HepG2 (cell line): ENCODE results near the gene LRBA. TPM values are rescaled to one million over a fixed set of nuclear protein-coding genes. Genes with fewer than 3 reads are reported as not detected.

Experiments used
- ATAC-seq: fragments of 200-7000 bp; cut with Tn5 transposase; 3 replicates; pipeline ENCODE4 v1.9.1; 2020; ENCODE audit warnings: mild to moderate bottlenecking, moderate library complexity
- BruUV-seq: library from RNA; stranded (reverse); fragments of 400-500 nt; replicated peaks from 2 replicates; lab custom pipeline; 2021; lab: Mats Ljungman, UMichigan
- CTCF ChIA-PET: fragments of 300-600 bp; formaldehyde crosslinking; extraction: SDS; loops from one replicate; lab custom pipeline; 2021; ENCODE audit warnings: low total read pairs, inconsistent platforms, low intra/inter-chr PET ratio; lab: Yijun Ruan, JAX
- POLR2A ChIA-PET: fragments of 350-600 bp; sonication (Branson Sonifier 250); formaldehyde crosslinking; loops from one replicate; lab custom pipeline; 2020; ENCODE audit warnings: antibody characterized with exemption, inconsistent platforms; lab: Yijun Ruan, JAX
- DNase-seq: peaks from one replicate; pipeline ENCODE4 v3.0.0-alpha.2; 2015; ENCODE audit warnings: low spot score
- FAIRE-seq: peaks from 3 replicates; lab custom pipeline; 2011; peaks lifted over from hg19 to GRCh38; lab: Jason Lieb, UNC
- H2AFZ ChIP-seq: one replicate; pipeline ENCODE4 v1.6.1; 2011; ENCODE audit warnings: low read length, inconsistent platforms
- H3K27ac ChIP-seq: fragments of 300-600 bp; 3 replicates; pipeline ENCODE4 v1.8.0; 2011; ENCODE audit warnings: mixed run types, mild to moderate bottlenecking, mixed read lengths, low read length, inconsistent platforms; ENCODE audit not compliant: insufficient read depth; ENCODE audit errors: extremely low read length
- H3K27me3 ChIP-seq, 2 experiments: fragments of 200-600 bp in 1 of 2; 2 replicates in 1 of 2; 3 replicates in 1 of 2; pipeline versions ENCODE4 v1.6.0 to v1.8.0; 2011; ENCODE audit warnings: low read length in 2 of 2, mild to moderate bottlenecking in 2 of 2, moderate library complexity in 2 of 2, inconsistent platforms in 1 of 2; ENCODE audit not compliant: insufficient read depth in 2 of 2, control insufficient read depth in 1 of 2
- H3K36me3 ChIP-seq, 2 experiments: fragments of 200-600 bp in 1 of 2; replicated peaks in 1 of 2; 2 replicates in 1 of 2; 3 replicates in 1 of 2; pipeline versions ENCODE4 v1.5.1 to v1.8.0; 2011; ENCODE audit warnings: low read length in 2 of 2, inconsistent platforms in 1 of 2; ENCODE audit not compliant: insufficient read depth in 2 of 2, control insufficient read depth in 1 of 2
- H3K4me1 ChIP-seq: 2 replicates; pipeline ENCODE4 v1.5.1; 2012; ENCODE audit warnings: low read length, inconsistent platforms; ENCODE audit not compliant: insufficient read depth
- H3K4me2 ChIP-seq: 2 replicates; pipeline ENCODE4 v1.6.0; 2011; ENCODE audit warnings: low read depth, low read length, inconsistent platforms
- H3K4me3 ChIP-seq, 3 experiments: fragments of 200-600 bp in 1 of 3; sonication (generic), shearing (Covaris generic) in 1 of 3; replicated peaks in 1 of 3; 2 replicates each; pipeline ENCODE4 v1.5.1; 2011 to 2016; ENCODE audit warnings: low read length in 3 of 3, inconsistent platforms in 2 of 3, low read depth in 2 of 3, mild to moderate bottlenecking in 2 of 3, control low read depth in 1 of 3, mixed read lengths in 1 of 3; ENCODE audit not compliant: insufficient read depth in 1 of 3
- H3K79me2 ChIP-seq: one replicate; pipeline ENCODE4 v1.6.1; 2011; ENCODE audit warnings: low read length, inconsistent platforms; ENCODE audit not compliant: insufficient read depth
- H3K9ac ChIP-seq: 2 replicates; pipeline ENCODE4 v1.6.0; 2011; ENCODE audit warnings: mild to moderate bottlenecking, low read depth, low read length, inconsistent platforms; ENCODE audit not compliant: insufficient read depth
- H3K9me3 ChIP-seq: 2 replicates; pipeline ENCODE4 v1.5.1; 2012; ENCODE audit warnings: mild to moderate bottlenecking, low read length
- H4K20me1 ChIP-seq: 2 replicates; pipeline ENCODE4 v1.6.0; 2011; ENCODE audit warnings: inconsistent platforms, mild to moderate bottlenecking, low read length, moderate library complexity; ENCODE audit not compliant: insufficient read depth
- EEA1 ChIP-seq: sonication (generic); formaldehyde crosslinking; IDR thresholded peaks from 2 replicates; pipeline ENCODE4 v1.5.1; 2020; ENCODE audit warnings: mild to moderate bottlenecking, missing genetic modification reagents, borderline replicate concordance
- GZF1 ChIP-seq: sonication (generic); formaldehyde crosslinking; IDR thresholded peaks from 2 replicates; pipeline ENCODE4 v1.5.1; 2020; ENCODE audit warnings: mild to moderate bottlenecking, missing genetic modification reagents
- KAT7 ChIP-seq: IDR thresholded peaks from 2 replicates; pipeline ENCODE4 v1.6.1; 2018; ENCODE audit warnings: borderline replicate concordance, missing compliant biosample characterization
- MAF1 ChIP-seq: sonication (generic); formaldehyde crosslinking; IDR thresholded peaks from 2 replicates; pipeline ENCODE4 v1.5.0; 2020; ENCODE audit warnings: missing genetic modification reagents, borderline replicate concordance
- NRL ChIP-seq: sonication (generic); formaldehyde crosslinking; IDR thresholded peaks from 2 replicates; pipeline ENCODE4 v1.5.0; 2020; ENCODE audit warnings: missing genetic modification reagents, mild to moderate bottlenecking, moderate library complexity, borderline replicate concordance
- RARG ChIP-seq: sonication (generic); formaldehyde crosslinking; IDR thresholded peaks from 2 replicates; pipeline ENCODE4 v1.4.0; 2020; ENCODE audit warnings: low read depth, mild to moderate bottlenecking, missing genetic modification reagents
- REL ChIP-seq: sonication (generic); formaldehyde crosslinking; conservative IDR thresholded peaks from 2 replicates; pipeline ENCODE4 v1.8.0; 2022; ENCODE audit warnings: mild to moderate bottlenecking, missing genetic modification reagents, moderate library complexity
- RFX5 ChIP-seq: IDR thresholded peaks from 2 replicates; pipeline ENCODE4 v1.6.1; 2011; ENCODE audit warnings: low read depth, low read length, improper control_type of control experiment
- SMAD1 ChIP-seq: sonication (generic); formaldehyde crosslinking; IDR thresholded peaks from 2 replicates; pipeline ENCODE4 v1.4.0; 2020; ENCODE audit warnings: missing genetic modification reagents, low read depth, mild to moderate bottlenecking, borderline replicate concordance
- TRIM24 ChIP-seq: sonication (generic); formaldehyde crosslinking; IDR thresholded peaks from 2 replicates; pipeline ENCODE4 v1.8.0; 2022; ENCODE audit warnings: mild to moderate bottlenecking, missing genetic modification reagents
- ZNF615 ChIP-seq: sonication (generic); formaldehyde crosslinking; IDR thresholded peaks from 2 replicates; pipeline ENCODE4 v1.5.0; 2020; ENCODE audit warnings: mild to moderate bottlenecking, missing genetic modification reagents, borderline replicate concordance
- ZNF792 ChIP-seq: IDR thresholded peaks from 2 replicates; pipeline ENCODE4 v1.6.1; 2016
- ZNF878 ChIP-seq: sonication (generic); formaldehyde crosslinking; IDR thresholded peaks from 2 replicates; pipeline ENCODE4 v1.8.1; 2023; ENCODE audit warnings: mild to moderate bottlenecking, missing genetic modification reagents, moderate library complexity
- whole genome bisulfite sequencing: methylation state at CpG from one replicate; pipeline ENCODE4 v1.1.6; 2017; ENCODE audit warnings: low lambda C conversion rate; 5-methylcytosine and 5-hydroxymethylcytosine counted together
- in situ Hi-C: cut with HindIII; loops from 2 replicates; pipeline ENCODE4 v1.10.0; 2017; ENCODE audit warnings: low pct_unique_long_range_greater_than_20kb; ENCODE audit not compliant: extremely low pct_ligation_motif_present
- intact Hi-C: fragments of 100-400 bp; cut with micrococcal nuclease; formaldehyde crosslinking; loops from one replicate; pipeline ENCODE4 v1.10.0; 2022; ENCODE audit not compliant: unreplicated experiment
- polyA plus RNA-seq, 8 experiments: library from polyadenylated mRNA; depleted of rRNA in 3 of 8; stranded (reverse) in 7 of 8; unstranded in 1 of 8; fragments of >200 nt; fragmentation: Illumina TruSeq in 4 of 8; extraction: Trizol in 4 of 8; gene quantifications; 2 replicates each; pipeline versions ENCODE4 v1.2.1 to v1.2.3, GENCODE V29; 2011 to 2016; ENCODE audit warnings: low read depth in 4 of 8, missing spikeins in 1 of 8, mixed read lengths in 1 of 8; ENCODE audit not compliant: insufficient read depth in 1 of 8
- total RNA-seq, 5 experiments: library from RNA; depleted of rRNA; stranded (reverse); fragments of >200 nt; fragmentation: Illumina TruSeq; extraction: Trizol; gene quantifications; 2 replicates each; pipeline ENCODE4 v1.2.3, GENCODE V29; 2016; ENCODE audit warnings: low read depth in 1 of 5
- TF ChIP-seq, protein P1 (sequence below): sonication (generic); formaldehyde crosslinking; IDR thresholded peaks from 2 replicates; pipeline ENCODE4 v1.5.0; 2020; ENCODE audit warnings: missing genetic modification reagents
- TF ChIP-seq, protein P2 (sequence below): sonication (generic); formaldehyde crosslinking; IDR thresholded peaks from 2 replicates; pipeline ENCODE4 v1.4.0; 2020; ENCODE audit warnings: missing genetic modification reagents
- TF ChIP-seq, protein P3 (sequence below): sonication (generic); formaldehyde crosslinking; IDR thresholded peaks from 2 replicates; pipeline ENCODE4 v1.9.0; 2021; ENCODE audit warnings: mild to moderate bottlenecking, missing genetic modification reagents

Gene LRBA
- total and polyA plus RNA-seq, 2 of the 13 experiments (the other 11 are each of a cell fraction or from before 2014, with no cell fraction given) = 21.0 to 37.2 TPM

DNA sequence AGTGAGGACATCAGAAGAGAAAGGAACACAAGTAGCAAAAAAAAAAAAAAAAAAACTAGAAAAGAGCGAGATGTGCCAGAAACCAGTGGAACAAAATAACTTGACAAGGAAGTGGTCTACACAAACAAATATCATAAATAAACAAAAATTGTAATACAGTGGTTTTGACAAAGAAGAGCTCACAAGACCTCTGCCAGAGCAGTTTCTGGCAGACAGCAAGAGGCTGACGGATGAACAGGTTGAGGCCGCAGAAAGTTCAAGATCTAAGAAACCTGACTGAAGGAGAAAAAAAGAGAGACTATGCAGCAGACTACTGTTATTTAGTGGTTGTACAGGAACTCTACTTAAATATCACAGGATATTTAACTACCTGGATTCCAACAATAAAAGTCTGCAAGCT, 367.0 kb downstream of the LRBA start:
- H3K27ac ChIP-seq = no peak overlapping the region
- H2AFZ ChIP-seq = no peak overlapping the region
- no peaks in the 10 kb centered on the region for H3K27me3 ChIP-seq
- no peak overlapping the region for H3K4me3 ChIP-seq
- no peaks in the 10 kb centered on the region for H3K79me2 ChIP-seq
- in situ Hi-C loops = no loop called here
- H3K4me1 ChIP-seq = no peaks in the 10 kb centered on the region
- ATAC-seq (no peak), DNase-seq (no peak)
- no peak overlapping the region for H3K4me2 ChIP-seq
- intact Hi-C loops = loop anchor here (1.0 kb wide), 1 partner anchor 17 kb away; no protein-coding TSS in a partner anchor
- no peaks in the 10 kb centered on the region for H3K36me3 ChIP-seq
- CTCF ChIA-PET = no interaction called here
- H3K9me3 ChIP-seq = no peaks in the 10 kb centered on the region
- POLR2A ChIA-PET = no interaction called here
- no peak for TF ChIP-seq GZF1 (CRISPR knock-in tag)
- TF ChIP-seq, protein P1, sequence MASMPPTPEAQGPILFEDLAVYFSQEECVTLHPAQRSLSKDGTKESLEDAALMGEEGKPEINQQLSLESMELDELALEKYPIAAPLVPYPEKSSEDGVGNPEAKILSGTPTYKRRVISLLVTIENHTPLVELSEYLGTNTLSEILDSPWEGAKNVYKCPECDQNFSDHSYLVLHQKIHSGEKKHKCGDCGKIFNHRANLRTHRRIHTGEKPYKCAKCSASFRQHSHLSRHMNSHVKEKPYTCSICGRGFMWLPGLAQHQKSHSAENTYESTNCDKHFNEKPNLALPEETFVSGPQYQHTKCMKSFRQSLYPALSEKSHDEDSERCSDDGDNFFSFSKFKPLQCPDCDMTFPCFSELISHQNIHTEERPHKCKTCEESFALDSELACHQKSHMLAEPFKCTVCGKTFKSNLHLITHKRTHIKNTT (CRISPR knock-in tag) = no peak
- TF ChIP-seq KAT7 = no peak
- no peak for TF ChIP-seq EEA1 (CRISPR knock-in tag)
- TF ChIP-seq, protein P2, sequence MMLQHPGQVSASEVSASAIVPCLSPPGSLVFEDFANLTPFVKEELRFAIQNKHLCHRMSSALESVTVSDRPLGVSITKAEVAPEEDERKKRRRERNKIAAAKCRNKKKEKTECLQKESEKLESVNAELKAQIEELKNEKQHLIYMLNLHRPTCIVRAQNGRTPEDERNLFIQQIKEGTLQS (CRISPR knock-in tag) = no peak
- no peak for TF ChIP-seq RFX5
- no peak for TF ChIP-seq ZNF878 (CRISPR knock-in tag)
- no peak for TF ChIP-seq ZNF615 (CRISPR knock-in tag)
- no peak for TF ChIP-seq ZNF792 (CRISPR knock-in tag)
- TF ChIP-seq MAF1 (CRISPR knock-in tag) = no peak
- TF ChIP-seq SMAD1 (CRISPR knock-in tag) = no peak
- TF ChIP-seq RARG = no peak
- TF ChIP-seq NRL (CRISPR knock-in tag) = no peak
- TF ChIP-seq REL (CRISPR knock-in tag) = no peak
- no peak for TF ChIP-seq TRIM24 (CRISPR knock-in tag)
- TF ChIP-seq, protein P3, sequence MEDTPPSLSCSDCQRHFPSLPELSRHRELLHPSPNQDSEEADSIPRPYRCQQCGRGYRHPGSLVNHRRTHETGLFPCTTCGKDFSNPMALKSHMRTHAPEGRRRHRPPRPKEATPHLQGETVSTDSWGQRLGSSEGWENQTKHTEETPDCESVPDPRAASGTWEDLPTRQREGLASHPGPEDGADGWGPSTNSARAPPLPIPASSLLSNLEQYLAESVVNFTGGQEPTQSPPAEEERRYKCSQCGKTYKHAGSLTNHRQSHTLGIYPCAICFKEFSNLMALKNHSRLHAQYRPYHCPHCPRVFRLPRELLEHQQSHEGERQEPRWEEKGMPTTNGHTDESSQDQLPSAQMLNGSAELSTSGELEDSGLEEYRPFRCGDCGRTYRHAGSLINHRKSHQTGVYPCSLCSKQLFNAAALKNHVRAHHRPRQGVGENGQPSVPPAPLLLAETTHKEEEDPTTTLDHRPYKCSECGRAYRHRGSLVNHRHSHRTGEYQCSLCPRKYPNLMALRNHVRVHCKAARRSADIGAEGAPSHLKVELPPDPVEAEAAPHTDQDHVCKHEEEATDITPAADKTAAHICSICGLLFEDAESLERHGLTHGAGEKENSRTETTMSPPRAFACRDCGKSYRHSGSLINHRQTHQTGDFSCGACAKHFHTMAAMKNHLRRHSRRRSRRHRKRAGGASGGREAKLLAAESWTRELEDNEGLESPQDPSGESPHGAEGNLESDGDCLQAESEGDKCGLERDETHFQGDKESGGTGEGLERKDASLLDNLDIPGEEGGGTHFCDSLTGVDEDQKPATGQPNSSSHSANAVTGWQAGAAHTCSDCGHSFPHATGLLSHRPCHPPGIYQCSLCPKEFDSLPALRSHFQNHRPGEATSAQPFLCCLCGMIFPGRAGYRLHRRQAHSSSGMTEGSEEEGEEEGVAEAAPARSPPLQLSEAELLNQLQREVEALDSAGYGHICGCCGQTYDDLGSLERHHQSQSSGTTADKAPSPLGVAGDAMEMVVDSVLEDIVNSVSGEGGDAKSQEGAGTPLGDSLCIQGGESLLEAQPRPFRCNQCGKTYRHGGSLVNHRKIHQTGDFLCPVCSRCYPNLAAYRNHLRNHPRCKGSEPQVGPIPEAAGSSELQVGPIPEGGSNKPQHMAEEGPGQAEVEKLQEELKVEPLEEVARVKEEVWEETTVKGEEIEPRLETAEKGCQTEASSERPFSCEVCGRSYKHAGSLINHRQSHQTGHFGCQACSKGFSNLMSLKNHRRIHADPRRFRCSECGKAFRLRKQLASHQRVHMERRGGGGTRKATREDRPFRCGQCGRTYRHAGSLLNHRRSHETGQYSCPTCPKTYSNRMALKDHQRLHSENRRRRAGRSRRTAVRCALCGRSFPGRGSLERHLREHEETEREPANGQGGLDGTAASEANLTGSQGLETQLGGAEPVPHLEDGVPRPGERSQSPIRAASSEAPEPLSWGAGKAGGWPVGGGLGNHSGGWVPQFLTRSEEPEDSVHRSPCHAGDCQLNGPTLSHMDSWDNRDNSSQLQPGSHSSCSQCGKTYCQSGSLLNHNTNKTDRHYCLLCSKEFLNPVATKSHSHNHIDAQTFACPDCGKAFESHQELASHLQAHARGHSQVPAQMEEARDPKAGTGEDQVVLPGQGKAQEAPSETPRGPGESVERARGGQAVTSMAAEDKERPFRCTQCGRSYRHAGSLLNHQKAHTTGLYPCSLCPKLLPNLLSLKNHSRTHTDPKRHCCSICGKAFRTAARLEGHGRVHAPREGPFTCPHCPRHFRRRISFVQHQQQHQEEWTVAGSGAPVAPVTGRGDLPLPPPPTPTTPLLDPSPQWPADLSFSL (CRISPR knock-in tag) = no peak
- TF ChIP-seq, all 625 proteins: peak for 0
- no peak overlapping the region for H3K9ac ChIP-seq
- no peaks in the 10 kb centered on the region; the same call in 1 of the 2 replicates for H4K20me1 ChIP-seq
- BruUV-seq = no TSS peak
- no peak for FAIRE-seq
- 100% methylated on average over 3 of the region's 3 CpGs for WGBS
